ENCODE results near the gene CCT8L2. TPM values are rescaled to one million over a fixed set of nuclear protein-coding genes. Genes with fewer than 3 reads are reported as not detected.
"Not testable (repeated sequence)": the region's sequence is repeated elsewhere in the genome, so short reads cannot be mapped to it uniquely, and the experiment has no call there.

CCT8L2 gene
- polyA plus RNA-seq, 2 of the 4 experiments (the other 2 are of a cell fraction): not detected

GRCh38 chr22:16592231-16592630, 379 bp downstream of the CCT8L2 start:
- DNase-seq (ENCODE audit: low read depth in 1 of 2, low spot score in 1 of 2); CTCF ChIA-PET; ATAC-seq; POLR2A ChIA-PET; H3K4me1 ChIP-seq; H3K4me2 ChIP-seq; FAIRE-seq; H3K9me3 ChIP-seq; H3K4me3 ChIP-seq; H3K27ac ChIP-seq: not testable (repeated sequence)
- no CpG with 5 or more reads among the region's 11 CpGs for WGBS (ENCODE audit: missing lambda C conversion rate)

DNA sequence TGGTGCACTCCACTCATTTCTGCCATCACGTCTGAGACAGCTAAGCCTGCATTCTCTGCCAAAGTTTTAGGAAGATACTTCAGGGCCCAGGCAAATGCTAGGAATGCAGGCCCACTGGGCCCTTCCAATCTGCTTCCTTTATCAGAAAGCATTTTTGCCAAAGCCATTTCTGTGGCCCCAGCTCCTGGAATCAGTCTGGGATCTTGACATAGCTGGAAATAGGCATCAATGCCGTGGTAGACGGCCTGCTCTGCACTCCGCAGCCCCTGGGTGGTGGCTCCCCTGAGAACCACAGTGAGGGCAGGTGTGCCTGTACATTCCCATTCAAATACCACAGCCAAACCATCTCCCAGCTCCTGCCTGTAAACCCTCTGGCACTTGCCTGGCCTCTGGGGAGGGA, 1.5 kb downstream of the CCT8L2 start:
- not testable (repeated sequence) for H3K4me2 ChIP-seq, FAIRE-seq

DNA sequence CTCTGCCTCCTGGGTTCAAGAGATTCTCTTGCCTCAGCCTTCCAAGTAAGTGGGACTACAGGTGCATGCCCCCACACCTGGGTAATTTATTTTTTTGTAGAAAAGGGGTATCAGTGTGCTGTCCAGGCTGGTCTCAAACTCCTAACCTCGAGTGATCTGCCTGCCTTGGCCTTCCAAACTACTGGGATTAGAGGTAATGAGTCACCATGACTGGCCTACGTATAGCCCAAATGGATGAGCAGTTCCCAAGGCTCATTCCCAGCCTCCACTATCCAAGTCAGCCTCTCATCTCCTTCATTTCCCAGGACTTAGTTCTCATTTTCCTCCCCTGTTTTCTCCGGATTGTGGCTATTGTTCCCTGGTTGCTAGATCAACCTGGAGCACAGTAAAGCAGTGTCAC, 5.6 kb downstream of the CCT8L2 start:
- no peaks in the 10 kb centered on the region for H3K9me3 ChIP-seq
- DNase-seq (ENCODE audit: low read depth in 1 of 2, low spot score in 1 of 2) (no peak), FAIRE-seq (no peak), ATAC-seq (no peak)
- H3K4me3 ChIP-seq: no peak overlapping the region
- ChIA-PET CTCF (no interaction called here), POLR2A (no interaction called here)
- H3K27ac ChIP-seq: no peak overlapping the region
- TF ChIP-seq RAD21 (conservative IDR thresholded peaks at IDR 0.05 in 1 of 2, IDR thresholded peaks at IDR 0.05 in 1 of 2) (no peak), HOXB5 (CRISPR knock-in tag; IDR thresholded peaks at IDR 0.05) (no peak), POLR2AphosphoS2 (conservative IDR thresholded peaks at IDR 0.05; ENCODE audit: low read length) (no peak), MAFK (IDR thresholded peaks at IDR 0.05; ENCODE audit: partially characterized antibody) (no peak), NPAS2 (CRISPR knock-in tag; IDR thresholded peaks at IDR 0.05; ENCODE audit: borderline replicate concordance) (no peak), SMC3 (IDR thresholded peaks at IDR 0.05) (no peak), FOSL2 (IDR thresholded peaks at IDR 0.05) (no peak), FOSL2 (CRISPR knock-in tag; IDR thresholded peaks at IDR 0.05) (no peak), BCL3 (IDR thresholded peaks at IDR 0.05) (no peak), HEYL (CRISPR knock-in tag; IDR thresholded peaks at IDR 0.05) (no peak), ZFP36 (IDR thresholded peaks at IDR 0.05; ENCODE audit: borderline replicate concordance, partially characterized antibody) (no peak), EHMT2 (IDR thresholded peaks at IDR 0.05; ENCODE audit: low read depth) (no peak), BHLHE40 (IDR thresholded peaks at IDR 0.05; ENCODE audit: low read depth, low read length) (no peak), RFX5 (IDR thresholded peaks at IDR 0.05) (no peak), RARB (CRISPR knock-in tag; IDR thresholded peaks at IDR 0.05) (no peak)
- TF ChIP-seq, protein P1, sequence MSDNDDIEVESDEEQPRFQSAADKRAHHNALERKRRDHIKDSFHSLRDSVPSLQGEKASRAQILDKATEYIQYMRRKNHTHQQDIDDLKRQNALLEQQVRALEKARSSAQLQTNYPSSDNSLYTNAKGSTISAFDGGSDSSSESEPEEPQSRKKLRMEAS (IDR thresholded peaks at IDR 0.05): no peak
- H3K4me1 ChIP-seq: no peaks in the 10 kb centered on the region
- no peak overlapping the region for H3K4me2 ChIP-seq
- 3% methylated on average over 3 of the region's 3 CpGs for WGBS (ENCODE audit: missing lambda C conversion rate)

More for the DNA sequence above, 1.5 kb downstream of the CCT8L2 start:
- H3K27ac ChIP-seq; ATAC-seq; H3K9me3 ChIP-seq; POLR2A ChIA-PET; CTCF ChIA-PET; H3K4me1 ChIP-seq; H3K4me3 ChIP-seq; DNase-seq (ENCODE audit: low read depth in 1 of 2, low spot score in 1 of 2): not testable (repeated sequence)
- 45% methylated on average over 4 of the region's 4 CpGs for WGBS (ENCODE audit: missing lambda C conversion rate)

GRCh38 chr22:16586170-16586569, 6.4 kb downstream of the CCT8L2 start:
- H3K27ac ChIP-seq: no peak overlapping the region
- no peaks in the 10 kb centered on the region for H3K9me3 ChIP-seq
- H3K4me3 ChIP-seq: no peak overlapping the region
- DNase-seq (ENCODE audit: low read depth in 1 of 2, low spot score in 1 of 2) (no peak), FAIRE-seq (no peak), ATAC-seq (no peak)
- POLR2A ChIA-PET: no interaction called here
- no peak overlapping the region for H3K4me2 ChIP-seq
- TF ChIP-seq NFE2L2 (conservative IDR thresholded peaks at IDR 0.05; ENCODE audit: low read length) (no peak), CBX8 (IDR thresholded peaks at IDR 0.05) (no peak), CBX2 (IDR thresholded peaks at IDR 0.05; ENCODE audit: borderline replicate concordance, low read depth) (no peak), FOXS1 (CRISPR knock-in tag; IDR thresholded peaks at IDR 0.05) (no peak), CEBPB (IDR thresholded peaks at IDR 0.05) (no peak), ZSCAN20 (CRISPR knock-in tag; IDR thresholded peaks at IDR 0.05) (no peak), NR3C1 (IDR thresholded peaks at IDR 0.05) (no peak), HDAC2 (IDR thresholded peaks at IDR 0.05) (no peak), POLR2AphosphoS2 (conservative IDR thresholded peaks at IDR 0.05; ENCODE audit: low read length) (no peak)
- TF ChIP-seq, protein P2, sequence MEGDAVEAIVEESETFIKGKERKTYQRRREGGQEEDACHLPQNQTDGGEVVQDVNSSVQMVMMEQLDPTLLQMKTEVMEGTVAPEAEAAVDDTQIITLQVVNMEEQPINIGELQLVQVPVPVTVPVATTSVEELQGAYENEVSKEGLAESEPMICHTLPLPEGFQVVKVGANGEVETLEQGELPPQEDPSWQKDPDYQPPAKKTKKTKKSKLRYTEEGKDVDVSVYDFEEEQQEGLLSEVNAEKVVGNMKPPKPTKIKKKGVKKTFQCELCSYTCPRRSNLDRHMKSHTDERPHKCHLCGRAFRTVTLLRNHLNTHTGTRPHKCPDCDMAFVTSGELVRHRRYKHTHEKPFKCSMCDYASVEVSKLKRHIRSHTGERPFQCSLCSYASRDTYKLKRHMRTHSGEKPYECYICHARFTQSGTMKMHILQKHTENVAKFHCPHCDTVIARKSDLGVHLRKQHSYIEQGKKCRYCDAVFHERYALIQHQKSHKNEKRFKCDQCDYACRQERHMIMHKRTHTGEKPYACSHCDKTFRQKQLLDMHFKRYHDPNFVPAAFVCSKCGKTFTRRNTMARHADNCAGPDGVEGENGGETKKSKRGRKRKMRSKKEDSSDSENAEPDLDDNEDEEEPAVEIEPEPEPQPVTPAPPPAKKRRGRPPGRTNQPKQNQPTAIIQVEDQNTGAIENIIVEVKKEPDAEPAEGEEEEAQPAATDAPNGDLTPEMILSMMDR (IDR thresholded peaks at IDR 0.05): no peak
- TF ChIP-seq, protein P3, sequence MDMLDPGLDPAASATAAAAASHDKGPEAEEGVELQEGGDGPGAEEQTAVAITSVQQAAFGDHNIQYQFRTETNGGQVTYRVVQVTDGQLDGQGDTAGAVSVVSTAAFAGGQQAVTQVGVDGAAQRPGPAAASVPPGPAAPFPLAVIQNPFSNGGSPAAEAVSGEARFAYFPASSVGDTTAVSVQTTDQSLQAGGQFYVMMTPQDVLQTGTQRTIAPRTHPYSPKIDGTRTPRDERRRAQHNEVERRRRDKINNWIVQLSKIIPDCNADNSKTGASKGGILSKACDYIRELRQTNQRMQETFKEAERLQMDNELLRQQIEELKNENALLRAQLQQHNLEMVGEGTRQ (IDR thresholded peaks at IDR 0.05): no peak
- TF ChIP-seq, protein P4, sequence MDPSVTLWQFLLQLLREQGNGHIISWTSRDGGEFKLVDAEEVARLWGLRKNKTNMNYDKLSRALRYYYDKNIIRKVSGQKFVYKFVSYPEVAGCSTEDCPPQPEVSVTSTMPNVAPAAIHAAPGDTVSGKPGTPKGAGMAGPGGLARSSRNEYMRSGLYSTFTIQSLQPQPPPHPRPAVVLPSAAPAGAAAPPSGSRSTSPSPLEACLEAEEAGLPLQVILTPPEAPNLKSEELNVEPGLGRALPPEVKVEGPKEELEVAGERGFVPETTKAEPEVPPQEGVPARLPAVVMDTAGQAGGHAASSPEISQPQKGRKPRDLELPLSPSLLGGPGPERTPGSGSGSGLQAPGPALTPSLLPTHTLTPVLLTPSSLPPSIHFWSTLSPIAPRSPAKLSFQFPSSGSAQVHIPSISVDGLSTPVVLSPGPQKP (IDR thresholded peaks at IDR 0.05; ENCODE audit: low read depth, low read length): no peak
- TF ChIP-seq, protein P5, sequence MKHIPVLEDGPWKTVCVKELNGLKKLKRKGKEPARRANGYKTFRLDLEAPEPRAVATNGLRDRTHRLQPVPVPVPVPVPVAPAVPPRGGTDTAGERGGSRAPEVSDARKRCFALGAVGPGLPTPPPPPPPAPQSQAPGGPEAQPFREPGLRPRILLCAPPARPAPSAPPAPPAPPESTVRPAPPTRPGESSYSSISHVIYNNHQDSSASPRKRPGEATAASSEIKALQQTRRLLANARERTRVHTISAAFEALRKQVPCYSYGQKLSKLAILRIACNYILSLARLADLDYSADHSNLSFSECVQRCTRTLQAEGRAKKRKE (CRISPR knock-in tag; IDR thresholded peaks at IDR 0.05; ENCODE audit: low read depth): no peak
- WGBS (ENCODE audit: missing lambda C conversion rate): 0% methylated on average over 2 of the region's 2 CpGs
- CTCF ChIA-PET: no interaction called here
- H3K4me1 ChIP-seq: no peaks in the 10 kb centered on the region
